ENCODE data around the gene ATG2A. TPM values are rescaled to one million over a fixed set of nuclear protein-coding genes. Genes with fewer than 3 reads are reported as not detected.

The ATG2A gene
- polyA plus RNA-seq, 1 donor from 2014 or later = 3.9 TPM

- H3K36me3 Mint-ChIP-seq = peaks cover 7% of the 10 kb centered on the region
- H3K4me3 Mint-ChIP-seq = peak overlapping the region in 3 of 4 donors; percentile 60 to 85 (median 69)
- peaks cover 0 to 2% (median 0%) of the 10 kb centered on the region in 3 donors for H3K9me3 Mint-ChIP-seq
- peak overlapping the region; percentile 48 to 66 (median 59) for H3K27ac Mint-ChIP-seq
- H3K27me3 Mint-ChIP-seq = peaks cover 2% of the 10 kb centered on the region
- H3K4me1 Mint-ChIP-seq = peaks cover 42 to 69% (median 55%) of the 10 kb centered on the region in 3 donors
Measured at GRCh38 chr11:64867748-64868462, 49.1 kb downstream of the ATG2A start.

DNA sequence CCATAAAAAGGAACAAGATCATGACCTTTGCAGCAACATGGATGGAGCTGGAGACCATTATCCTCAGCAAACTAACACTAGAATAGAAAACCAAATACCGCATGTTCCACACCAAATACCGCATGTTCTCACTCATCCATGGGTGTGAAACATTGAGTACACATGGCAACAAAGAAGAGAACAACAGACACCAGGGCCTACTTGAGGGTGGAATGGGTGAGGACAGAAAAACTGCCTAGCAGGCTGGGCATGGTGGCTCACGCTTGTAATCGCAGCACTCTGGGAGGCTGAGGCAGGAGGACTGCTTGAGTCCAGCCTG, 50.9 kb downstream of the ATG2A start:
- Mint-ChIP-seq H3K27ac (peak overlapping the region; percentile 84 to 96 (median 95)), H3K9me3 (peaks cover 0 to 2% (median 0%) of the 10 kb centered on the region in 3 donors), H3K36me3 (peaks cover 7% of the 10 kb centered on the region), H3K4me1 (peaks cover 37 to 70% (median 49%) of the 10 kb centered on the region in 3 donors), H3K4me3 (peak overlapping the region; percentile 69 to 86 (median 79)), H3K27me3 (peaks cover 2% of the 10 kb centered on the region)

- H3K4me3 Mint-ChIP-seq = peak overlapping the region; percentile 69 to 86 (median 79)
- peaks cover 7% of the 10 kb centered on the region for H3K36me3 Mint-ChIP-seq
- peaks cover 0 to 2% (median 0%) of the 10 kb centered on the region in 3 donors for H3K9me3 Mint-ChIP-seq
- H3K27ac Mint-ChIP-seq = peak overlapping the region; percentile 84 to 96 (median 95)
- H3K27me3 Mint-ChIP-seq = peaks cover 2% of the 10 kb centered on the region
- peaks cover 39 to 69% (median 54%) of the 10 kb centered on the region in 3 donors for H3K4me1 Mint-ChIP-seq
Measured at GRCh38 chr11:64865286-64866172, 51.5 kb downstream of the ATG2A start.

DNA sequence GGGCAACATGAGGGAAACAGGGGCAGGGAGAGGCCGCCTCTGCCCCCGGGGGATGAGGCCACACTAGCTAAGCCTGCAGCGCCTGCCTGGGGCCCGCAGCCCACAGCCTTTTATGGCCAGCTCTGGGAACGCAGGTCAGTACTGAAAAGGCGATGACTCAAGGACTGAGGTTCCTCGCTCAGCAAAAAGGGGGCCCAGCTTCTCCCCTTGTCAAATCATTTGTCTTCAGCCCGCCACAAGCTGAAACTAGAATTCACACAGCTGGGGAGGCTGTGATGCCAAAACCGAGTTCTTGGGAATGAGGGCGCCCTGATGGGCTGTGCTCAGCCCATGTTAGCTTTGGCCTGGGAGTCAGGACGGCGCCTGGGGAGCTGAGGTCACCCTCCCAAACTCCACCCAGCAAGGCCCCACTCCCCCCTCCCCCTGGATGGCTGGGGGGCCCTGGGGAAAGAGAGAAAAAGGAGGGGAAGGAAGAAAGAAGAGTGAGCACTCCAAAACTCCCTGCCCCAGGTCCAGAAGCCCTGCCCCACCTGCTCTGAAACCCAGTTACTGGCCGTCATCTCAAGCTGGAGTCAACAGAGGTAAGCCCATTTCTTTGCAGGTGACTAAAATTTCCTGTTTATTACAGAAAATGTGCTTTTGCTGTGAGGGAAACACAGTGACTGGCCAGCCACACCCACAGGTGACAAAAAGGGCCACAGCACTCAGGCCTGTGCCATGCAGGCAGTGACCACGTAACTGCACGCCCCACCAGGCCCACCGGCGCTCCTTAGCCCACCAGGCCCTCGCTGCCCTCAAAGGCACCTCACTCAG, 52.3 kb downstream of the ATG2A start:
- peaks cover 7% of the 10 kb centered on the region for H3K36me3 Mint-ChIP-seq
- H3K4me1 Mint-ChIP-seq = peaks cover 41 to 70% (median 56%) of the 10 kb centered on the region in 3 donors
- H3K27ac Mint-ChIP-seq = peak overlapping the region; percentile 84 to 96 (median 95)
- H3K9me3 Mint-ChIP-seq = peaks cover 0 to 2% (median 0%) of the 10 kb centered on the region in 3 donors
- peak overlapping the region; percentile 69 to 88 (median 81) for H3K4me3 Mint-ChIP-seq
- peaks cover 2% of the 10 kb centered on the region for H3K27me3 Mint-ChIP-seq

DNA sequence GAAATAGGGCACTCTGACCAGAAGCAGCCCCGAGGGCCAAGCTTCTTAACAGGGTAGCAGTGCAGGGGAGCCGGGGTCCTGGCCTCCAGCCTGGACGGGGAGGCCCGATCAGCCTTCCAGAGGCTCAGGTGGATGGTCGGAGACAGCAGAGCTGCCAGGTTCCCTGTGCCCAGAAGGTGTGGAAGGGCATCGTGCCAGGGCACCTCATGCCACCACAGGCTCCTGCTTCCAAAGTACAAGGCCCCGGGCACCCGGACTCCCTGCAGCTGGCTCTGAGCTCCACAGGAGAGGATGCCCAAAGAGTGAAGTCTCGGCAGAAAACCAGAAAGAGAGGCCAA, 52.9 kb downstream of the ATG2A start:
- Mint-ChIP-seq H3K36me3 (peaks cover 9% of the 10 kb centered on the region), H3K4me1 (peaks cover 47 to 68% (median 57%) of the 10 kb centered on the region in 3 donors), H3K9me3 (peaks cover 0 to 2% (median 0%) of the 10 kb centered on the region in 3 donors), H3K27me3 (peaks cover 2% of the 10 kb centered on the region), H3K27ac (peak overlapping the region; percentile 84 to 96 (median 95)), H3K4me3 (peak overlapping the region; percentile 69 to 88 (median 81))

GRCh38 chr11:64863391-64864060, 53.5 kb downstream of the ATG2A start:
- Mint-ChIP-seq H3K36me3 (peaks cover 9% of the 10 kb centered on the region), H3K4me3 (peak overlapping the region; percentile 8 to 86 (median 51)), H3K27ac (peak overlapping the region; percentile 90 to 96 (median 93)), H3K4me1 (peaks cover 52 to 68% (median 60%) of the 10 kb centered on the region in 3 donors), H3K27me3 (peaks cover 1% of the 10 kb centered on the region), H3K9me3 (peaks cover 0 to 2% (median 0%) of the 10 kb centered on the region in 3 donors)

- peaks cover 9% of the 10 kb centered on the region for H3K36me3 Mint-ChIP-seq
- peak overlapping the region; percentile 73 to 93 (median 90) for H3K27ac Mint-ChIP-seq
- H3K27me3 Mint-ChIP-seq = no peaks in the 10 kb centered on the region
- peak overlapping the region; percentile 60 to 84 (median 74) for H3K4me3 Mint-ChIP-seq
- H3K9me3 Mint-ChIP-seq = peaks cover 0 to 2% (median 0%) of the 10 kb centered on the region in 3 donors
- H3K4me1 Mint-ChIP-seq = peaks cover 46 to 65% (median 55%) of the 10 kb centered on the region in 3 donors
Measured at GRCh38 chr11:64862987-64863390, 54.0 kb downstream of the ATG2A start.

DNA sequence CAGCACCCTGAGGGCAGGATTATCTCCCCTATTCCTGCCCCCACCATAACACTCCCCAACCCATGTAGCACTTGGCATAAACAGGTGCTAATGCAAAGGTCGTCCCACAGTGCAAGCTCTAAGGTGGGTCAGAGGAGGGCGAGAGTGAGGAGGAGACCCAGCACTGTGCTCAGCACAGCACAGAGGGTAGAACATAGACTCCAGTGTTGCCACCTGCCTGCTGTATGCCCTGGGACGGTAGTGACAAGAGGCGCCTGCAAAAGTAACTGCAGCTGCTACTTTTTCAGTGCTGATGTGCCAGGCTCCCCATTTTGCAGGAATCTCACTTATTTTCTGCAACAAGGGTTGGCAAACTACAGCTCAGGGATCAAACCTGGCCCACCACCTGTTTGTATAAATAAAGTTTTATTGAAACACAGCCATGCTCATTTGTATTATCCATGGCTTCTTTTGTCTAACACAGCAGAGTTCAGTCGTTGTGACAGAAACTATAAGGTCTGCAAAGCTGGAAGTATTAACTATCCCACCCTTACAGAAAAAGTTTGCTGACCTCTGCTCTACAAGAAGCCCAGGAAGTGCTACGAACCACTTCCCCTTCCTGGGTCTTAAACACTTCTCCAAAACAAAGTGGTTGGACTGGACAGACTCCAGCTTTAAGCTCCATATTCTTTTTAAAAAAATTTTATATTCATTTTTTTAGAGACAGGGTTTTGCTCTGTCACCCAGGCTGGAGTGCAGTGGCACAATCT, 55.6 kb downstream of the ATG2A start:
- Mint-ChIP-seq H3K27ac (peak overlapping the region; percentile 90 to 97 (median 96)), H3K4me3 (peak overlapping the region; percentile 50 to 94 (median 90)), H3K9me3 (peaks cover 0 to 2% (median 0%) of the 10 kb centered on the region in 3 donors), H3K36me3 (peaks cover 9% of the 10 kb centered on the region), H3K27me3 (no peaks in the 10 kb centered on the region), H3K4me1 (peaks cover 45 to 65% (median 53%) of the 10 kb centered on the region in 3 donors)

GRCh38 chr11:64859542-64860414, 57.2 kb downstream of the ATG2A start:
- H3K36me3 Mint-ChIP-seq = peaks cover 10% of the 10 kb centered on the region
- H3K9me3 Mint-ChIP-seq = no peaks in the 10 kb centered on the region
- peak overlapping the region; percentile 78 to 94 (median 89) for H3K4me3 Mint-ChIP-seq
- H3K27me3 Mint-ChIP-seq = no peaks in the 10 kb centered on the region
- H3K27ac Mint-ChIP-seq = peak overlapping the region; percentile 96 to 97 (median 96)
- peaks cover 45 to 63% (median 51%) of the 10 kb centered on the region in 3 donors for H3K4me1 Mint-ChIP-seq

GRCh38 chr11:64858467-64859263, 58.3 kb downstream of the ATG2A start:
- H3K4me1 Mint-ChIP-seq = peaks cover 48 to 66% (median 55%) of the 10 kb centered on the region in 3 donors
- H3K27me3 Mint-ChIP-seq = no peaks in the 10 kb centered on the region
- H3K27ac Mint-ChIP-seq = peak overlapping the region; percentile 96 to 97 (median 96)
- peak overlapping the region; percentile 78 to 94 (median 89) for H3K4me3 Mint-ChIP-seq
- peaks cover 10% of the 10 kb centered on the region for H3K36me3 Mint-ChIP-seq
- no peaks in the 10 kb centered on the region for H3K9me3 Mint-ChIP-seq

DNA sequence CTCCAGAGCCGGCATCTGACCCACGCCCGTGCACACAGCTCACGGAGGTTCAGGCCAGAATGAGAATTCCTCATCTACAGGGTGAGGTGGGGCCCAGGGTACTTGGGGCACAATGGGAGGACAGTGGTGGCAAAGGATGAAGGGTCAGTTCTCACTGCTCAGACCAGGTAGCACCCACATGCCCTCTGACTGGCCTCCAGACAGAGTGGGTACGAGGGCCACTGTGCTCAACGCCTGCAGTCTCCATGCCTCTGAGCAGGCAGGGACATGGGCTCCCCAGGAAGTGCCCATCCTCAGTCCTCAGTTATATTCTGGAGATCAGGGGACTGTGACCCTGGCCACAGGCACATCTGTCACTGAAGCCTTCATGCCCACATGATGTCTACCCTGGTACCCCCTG, 59.5 kb downstream of the ATG2A start:
- Mint-ChIP-seq H3K4me1 (peaks cover 58 to 70% (median 60%) of the 10 kb centered on the region in 3 donors), H3K27ac (peak overlapping the region; percentile 65 to 97 (median 82)), H3K9me3 (no peaks in the 10 kb centered on the region), H3K4me3 (peak overlapping the region in 2 of 4 donors; percentile 32 to 60), H3K27me3 (no peaks in the 10 kb centered on the region), H3K36me3 (peaks cover 10% of the 10 kb centered on the region)

All from IgD-negative memory B cell (primary cell).